Measurements from ENCODE around the gene LINGO3. TPM values are rescaled to one million over a fixed set of nuclear protein-coding genes. Genes with fewer than 3 reads are reported as not detected.

LINGO3 gene
- total and polyA plus RNA-seq, 2 of the 8 experiments (the other 6 are each of a cell fraction or from before 2014, with no cell fraction given) = 0.59 TPM; not detected in 1

DNA sequence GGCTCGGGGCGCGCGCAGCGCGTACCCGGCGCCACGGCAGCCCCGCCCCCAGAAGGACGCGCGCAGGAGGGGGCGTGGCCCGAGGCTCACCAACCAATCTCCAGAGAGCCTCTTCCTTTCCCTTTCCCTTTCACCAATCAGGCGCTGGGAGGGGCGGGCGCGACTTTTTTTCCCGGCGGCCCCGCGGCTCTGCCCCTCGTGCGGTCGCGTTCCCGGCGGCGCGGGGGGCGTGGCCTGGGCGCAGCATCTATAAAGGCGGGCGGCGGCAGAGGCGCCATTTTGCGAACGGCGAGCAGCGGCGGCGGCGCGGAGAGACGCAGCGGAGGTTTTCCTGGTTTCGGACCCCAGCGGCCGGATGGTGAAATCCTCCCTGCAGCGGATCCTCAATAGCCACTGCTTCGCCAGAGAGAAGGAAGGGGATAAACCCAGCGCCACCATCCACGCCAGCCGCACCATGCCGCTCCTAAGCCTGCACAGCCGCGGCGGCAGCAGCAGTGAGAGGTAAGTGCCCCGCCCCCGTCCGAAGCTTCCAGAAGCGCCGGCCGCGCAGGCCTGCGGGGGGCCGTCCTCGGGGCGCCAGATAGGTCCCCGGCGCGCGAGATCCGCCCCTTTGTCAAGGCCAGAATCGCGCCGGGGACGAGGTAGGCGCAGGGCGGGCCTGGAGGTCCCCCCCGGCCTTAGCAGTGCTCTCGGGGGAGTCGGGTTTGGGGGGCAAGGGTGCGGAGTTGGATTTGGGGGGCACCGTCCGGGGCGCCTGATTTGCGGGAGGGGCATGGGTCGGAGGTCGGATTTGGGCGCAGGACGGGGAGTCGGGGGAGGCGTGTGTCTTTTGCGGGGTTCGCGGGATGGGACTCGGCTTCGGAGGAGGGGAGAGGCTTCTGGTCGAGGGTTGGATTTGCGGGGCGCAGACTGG lies 38.5 kb downstream of the LINGO3 start (continued):
- TF ChIP-seq, protein P1, sequence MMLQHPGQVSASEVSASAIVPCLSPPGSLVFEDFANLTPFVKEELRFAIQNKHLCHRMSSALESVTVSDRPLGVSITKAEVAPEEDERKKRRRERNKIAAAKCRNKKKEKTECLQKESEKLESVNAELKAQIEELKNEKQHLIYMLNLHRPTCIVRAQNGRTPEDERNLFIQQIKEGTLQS (IDR thresholded peaks at IDR 0.05; ENCODE audit: insufficient read depth, low read depth, low read length) = no peak
- TF ChIP-seq JUND (IDR thresholded peaks at IDR 0.05; ENCODE audit: low read length) (no peak), SP4 (IDR thresholded peaks at IDR 0.05; ENCODE audit: low read length) (peak; percentile 91), ASH2L (IDR thresholded peaks at IDR 0.05; ENCODE audit: low read length) (peak; percentile 71), SP2 (IDR thresholded peaks at IDR 0.05; ENCODE audit: low read length) (peak; percentile 41; the same call in 1 of the 2 replicates), SAP30 (IDR thresholded peaks at IDR 0.05; ENCODE audit: insufficient read depth, insufficient replicate concordance, low read length) (no peak), JUN (IDR thresholded peaks at IDR 0.05; ENCODE audit: low read depth, low read length) (no peak), GABPA (IDR thresholded peaks at IDR 0.05; ENCODE audit: borderline replicate concordance, insufficient read depth, low read length) (no peak), HDAC2 (IDR thresholded peaks at IDR 0.05; ENCODE audit: borderline replicate concordance in 1 of 2, low read depth in 2 of 2, low read length in 2 of 2) (0 out of 4 replicates have a peak, but pooled peaks of 1 of the 2 experiments have one; percentile 61), TAF1 (IDR thresholded peaks at IDR 0.05; ENCODE audit: low read depth, low read length) (peak; percentile 99), FOSL1 (IDR thresholded peaks at IDR 0.05; ENCODE audit: insufficient read depth, low read depth, low read length) (no peak), POU5F1 (IDR thresholded peaks at IDR 0.05; ENCODE audit: low read depth, low read length) (no peak), SP1 (IDR thresholded peaks at IDR 0.05; ENCODE audit: low read depth, low read length) (peak; percentile 88), EGR1 (IDR thresholded peaks at IDR 0.05; ENCODE audit: borderline replicate concordance, low read depth, low read length) (no peak), HDAC6 (IDR thresholded peaks at IDR 0.05; ENCODE audit: low read depth, low read length) (no peak), RAD21 (IDR thresholded peaks at IDR 0.05 in 1 of 2, conservative IDR thresholded peaks at IDR 0.05 in 1 of 2; ENCODE audit: low read depth in 2 of 2, low read length in 2 of 2) (no peak)
- TF ChIP-seq, protein P2, sequence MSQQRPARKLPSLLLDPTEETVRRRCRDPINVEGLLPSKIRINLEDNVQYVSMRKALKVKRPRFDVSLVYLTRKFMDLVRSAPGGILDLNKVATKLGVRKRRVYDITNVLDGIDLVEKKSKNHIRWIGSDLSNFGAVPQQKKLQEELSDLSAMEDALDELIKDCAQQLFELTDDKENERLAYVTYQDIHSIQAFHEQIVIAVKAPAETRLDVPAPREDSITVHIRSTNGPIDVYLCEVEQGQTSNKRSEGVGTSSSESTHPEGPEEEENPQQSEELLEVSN (IDR thresholded peaks at IDR 0.05) = peak; percentile 39; the same call in 1 of the 2 replicates
- TF ChIP-seq, protein P3, sequence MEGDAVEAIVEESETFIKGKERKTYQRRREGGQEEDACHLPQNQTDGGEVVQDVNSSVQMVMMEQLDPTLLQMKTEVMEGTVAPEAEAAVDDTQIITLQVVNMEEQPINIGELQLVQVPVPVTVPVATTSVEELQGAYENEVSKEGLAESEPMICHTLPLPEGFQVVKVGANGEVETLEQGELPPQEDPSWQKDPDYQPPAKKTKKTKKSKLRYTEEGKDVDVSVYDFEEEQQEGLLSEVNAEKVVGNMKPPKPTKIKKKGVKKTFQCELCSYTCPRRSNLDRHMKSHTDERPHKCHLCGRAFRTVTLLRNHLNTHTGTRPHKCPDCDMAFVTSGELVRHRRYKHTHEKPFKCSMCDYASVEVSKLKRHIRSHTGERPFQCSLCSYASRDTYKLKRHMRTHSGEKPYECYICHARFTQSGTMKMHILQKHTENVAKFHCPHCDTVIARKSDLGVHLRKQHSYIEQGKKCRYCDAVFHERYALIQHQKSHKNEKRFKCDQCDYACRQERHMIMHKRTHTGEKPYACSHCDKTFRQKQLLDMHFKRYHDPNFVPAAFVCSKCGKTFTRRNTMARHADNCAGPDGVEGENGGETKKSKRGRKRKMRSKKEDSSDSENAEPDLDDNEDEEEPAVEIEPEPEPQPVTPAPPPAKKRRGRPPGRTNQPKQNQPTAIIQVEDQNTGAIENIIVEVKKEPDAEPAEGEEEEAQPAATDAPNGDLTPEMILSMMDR (IDR thresholded peaks at IDR 0.05; ENCODE audit: control extremely low read depth in 1 of 3, insufficient read depth in 1 of 3, low read depth in 1 of 3, low read length in 3 of 3) = no peak
